DMS114 treated with DMSO at 0.1 percent for 48 hours (cell line): Measurements from ENCODE around the gene NAT14.
"Not testable (repeated sequence)": the region's sequence is repeated elsewhere in the genome, so short reads cannot be mapped to it uniquely, and the experiment has no call there.

Experiments
- DNase-seq: peaks from one replicate; lab custom pipeline; 2025; ENCODE audit not compliant: unreplicated experiment; lab: John Stamatoyannopoulos, UW

The NAT14 gene

DNA sequence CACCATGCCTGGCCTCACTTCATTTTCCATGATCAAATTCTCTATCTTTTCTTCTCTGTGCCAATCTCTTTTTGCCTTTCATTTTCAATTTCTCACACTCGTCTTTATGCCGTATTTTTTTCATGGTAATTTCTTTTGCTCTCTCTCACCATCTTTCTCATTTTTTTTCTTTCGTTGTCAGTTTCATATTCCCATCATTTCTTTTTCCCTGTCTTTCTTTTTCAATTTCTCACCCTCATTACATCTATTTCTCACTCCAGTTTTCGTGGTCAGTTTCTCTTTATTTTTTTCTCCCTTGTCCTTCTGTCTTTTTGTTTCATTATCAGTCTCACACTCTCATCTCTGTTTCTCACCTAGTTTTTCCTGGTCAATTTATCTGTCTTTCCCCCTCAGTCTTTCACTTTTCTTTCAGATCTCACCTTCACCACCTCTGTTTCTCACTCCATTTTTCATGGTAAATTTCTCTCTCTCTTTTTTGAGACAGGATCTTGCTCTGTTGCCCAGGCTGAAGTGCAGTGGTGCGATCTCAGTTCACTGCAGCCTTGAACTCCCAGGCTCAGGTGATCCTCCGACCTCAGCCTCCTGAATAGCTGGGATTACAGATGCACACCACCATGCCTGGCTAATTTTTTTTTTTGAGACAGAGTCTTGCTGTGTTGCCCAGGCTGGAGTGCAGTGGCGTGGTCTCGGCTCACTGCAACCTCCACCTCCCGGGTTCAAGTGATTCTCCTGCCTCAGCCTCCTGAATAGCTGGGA is 17.4 kb downstream of the NAT14 start:
- DNase-seq = no peak

DNA sequence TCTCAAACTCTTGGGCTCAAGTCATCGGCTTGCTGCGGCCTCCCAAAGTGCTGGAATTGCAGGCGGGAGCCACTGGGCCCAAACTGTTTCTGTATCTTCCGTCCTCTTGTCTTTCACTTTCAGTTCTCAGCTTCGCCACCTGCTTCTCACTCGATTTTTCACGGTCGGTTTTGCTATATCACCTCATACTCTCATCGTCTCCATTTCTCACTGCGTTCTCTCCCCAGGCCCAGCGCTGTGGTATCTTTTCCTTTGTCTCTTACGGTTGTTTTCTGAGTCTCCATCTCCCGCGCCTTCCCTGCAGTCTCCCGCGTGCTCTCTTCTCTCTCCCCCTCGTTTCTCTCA is 18.1 kb downstream of the NAT14 start:
- no peak for DNase-seq

DNA sequence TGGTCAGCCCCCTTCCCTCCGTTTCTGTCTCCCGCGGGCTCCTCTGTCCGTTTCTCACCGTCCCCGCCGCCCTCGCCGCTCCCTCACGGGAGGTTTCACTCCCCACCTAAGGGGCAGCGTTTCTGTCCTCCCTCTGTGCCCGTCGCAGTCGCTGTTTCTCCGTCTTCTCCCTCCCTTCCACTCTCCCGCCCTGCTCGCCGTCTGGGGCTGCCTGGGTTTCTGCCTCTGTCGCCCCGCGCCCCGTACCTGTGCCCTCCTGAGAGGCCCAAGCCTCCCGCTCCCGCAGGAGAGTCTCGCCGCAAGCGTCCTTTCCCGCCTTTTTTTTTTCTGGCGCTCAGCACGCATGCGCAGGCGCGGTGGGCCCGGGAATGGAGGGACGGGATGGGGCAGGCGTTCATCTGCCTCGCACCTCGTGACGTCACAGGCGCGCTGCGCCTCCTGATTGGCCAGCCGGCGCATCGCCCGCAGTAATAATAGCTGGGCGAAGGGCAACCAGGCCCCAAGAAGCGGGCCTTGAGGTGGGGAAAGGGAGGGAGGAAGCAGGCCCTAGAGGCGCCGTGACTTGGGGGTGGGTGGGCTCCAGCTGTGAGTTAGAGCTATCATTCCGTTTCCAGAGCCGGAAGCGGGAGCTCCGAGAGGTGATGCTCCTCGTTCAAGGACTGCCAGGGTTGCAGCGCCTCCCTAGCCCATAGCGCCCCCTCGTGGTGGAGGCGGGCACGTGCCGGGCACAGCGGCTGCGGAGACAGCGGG is 18.7 kb downstream of the NAT14 start:
- peak; percentile 29 for DNase-seq

DNA sequence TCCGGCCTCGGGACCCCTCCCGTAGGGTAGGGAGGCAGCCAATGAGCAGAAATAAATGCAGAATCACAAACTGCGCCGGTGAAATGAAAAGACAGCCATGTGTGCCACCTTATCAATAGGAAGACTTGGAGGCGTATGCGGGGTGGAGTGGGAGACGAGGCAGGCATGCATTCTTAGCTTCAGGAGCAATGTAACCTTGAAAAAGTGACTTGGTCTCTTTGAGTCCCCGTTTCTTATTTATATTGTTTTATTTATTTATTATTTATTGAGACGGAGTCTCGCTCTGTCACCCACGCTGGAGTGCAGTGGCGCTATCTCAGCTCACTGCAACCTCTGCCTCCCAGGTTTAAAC is 19.2 kb downstream of the NAT14 start:
- DNase-seq = no peak

DNA sequence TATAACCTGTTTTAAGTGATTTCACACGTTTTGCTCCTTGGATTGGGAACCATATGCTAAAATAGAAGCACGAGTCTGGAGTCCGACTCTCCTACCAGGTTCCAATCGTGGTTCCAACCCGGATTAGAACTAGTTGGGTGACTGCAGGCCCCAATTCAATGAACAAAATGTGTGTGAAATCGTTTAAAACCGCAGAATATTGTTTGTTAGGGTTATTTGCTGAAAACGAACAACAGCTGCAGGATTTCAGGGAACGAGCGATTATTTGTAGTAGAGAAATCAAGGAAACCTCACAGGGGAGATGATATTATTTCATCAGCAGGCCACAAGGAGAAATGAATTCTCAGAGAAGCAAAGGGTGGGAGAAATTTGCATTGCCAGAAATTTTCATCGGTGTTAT is 20.0 kb downstream of the NAT14 start:
- no peak for DNase-seq

- DNase-seq = no peak
Measured at GRCh38 chr19:55508120-55508519, 23.1 kb downstream of the NAT14 start.

DNA sequence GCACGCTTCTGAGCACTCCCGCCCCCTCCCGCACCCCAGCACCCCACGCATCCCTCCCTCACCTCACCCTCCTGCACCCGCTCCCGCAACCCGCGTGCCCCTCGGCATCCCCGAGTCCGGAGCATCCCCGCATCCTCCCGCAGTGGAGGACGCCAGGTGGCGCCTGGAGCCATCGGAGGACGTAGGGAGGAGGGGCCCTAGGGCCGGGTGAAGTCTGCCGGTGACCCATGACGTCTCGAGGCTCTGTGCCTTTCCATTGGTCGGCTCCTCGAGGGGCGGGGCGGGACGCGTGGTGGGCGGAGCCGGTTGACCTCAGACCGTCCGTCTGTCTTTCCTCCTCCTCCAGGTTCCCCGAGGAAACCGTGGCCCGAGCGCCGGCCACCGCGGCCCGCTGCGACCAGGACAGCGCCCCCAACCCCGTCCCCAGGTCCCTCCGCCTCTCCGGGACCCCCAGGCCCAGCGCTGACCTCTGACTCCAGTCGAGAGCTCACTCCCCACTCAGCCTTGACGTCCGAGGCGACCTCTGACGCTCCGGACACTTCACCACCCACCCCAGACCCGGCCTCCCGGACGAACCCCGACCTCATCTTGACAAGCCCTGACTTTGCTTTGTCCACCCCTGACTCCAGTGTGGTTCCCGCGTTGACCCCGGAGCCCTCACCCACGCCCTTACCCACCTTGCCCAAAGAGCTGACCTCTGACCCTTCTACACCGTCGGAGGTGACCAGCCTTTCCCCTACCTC is 32.1 kb downstream of the NAT14 start:
- peak; percentile 88 for DNase-seq

DNA sequence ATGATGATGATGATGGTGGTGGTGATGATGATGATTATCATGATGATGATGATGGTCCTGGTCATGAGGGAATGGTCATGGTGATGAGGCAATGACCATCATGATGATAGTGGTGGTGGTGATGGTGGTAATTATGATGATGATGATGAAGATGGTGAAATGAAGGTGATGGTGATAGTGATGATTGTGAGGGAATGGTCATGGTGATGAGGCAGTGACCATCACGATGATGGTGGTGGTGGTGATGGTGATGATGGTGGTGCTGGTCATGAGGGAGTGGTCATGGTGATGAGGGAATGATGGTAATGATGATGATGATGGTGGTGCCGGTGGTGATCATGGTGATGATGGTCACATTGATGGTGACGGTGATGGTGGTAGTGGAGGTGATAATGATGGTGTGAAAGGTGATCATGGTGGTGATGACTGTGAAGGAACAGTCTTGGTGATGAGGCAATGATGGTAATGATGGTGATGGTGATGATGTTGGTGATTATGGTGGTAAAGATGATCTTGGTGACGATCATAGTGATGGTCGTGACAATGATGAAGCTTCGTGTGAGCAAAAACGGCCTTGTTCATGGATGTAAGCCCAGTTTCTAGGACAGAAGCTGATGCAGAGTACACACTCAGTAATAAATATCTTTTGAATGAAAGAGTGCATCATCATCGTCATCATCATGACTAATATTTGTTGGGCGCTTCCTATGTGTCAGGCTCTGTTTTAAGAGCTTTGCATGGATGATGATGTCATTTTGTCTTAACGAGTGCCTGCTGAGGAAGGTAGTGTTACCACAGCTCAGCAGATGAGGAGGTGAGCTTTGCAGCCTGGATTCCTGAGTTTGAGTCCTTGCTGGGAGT is 34.7 kb downstream of the NAT14 start:
- DNase-seq = no peak

- no peak for DNase-seq
Measured at GRCh38 chr19:55520691-55521292, 35.8 kb downstream of the NAT14 start.

DNA sequence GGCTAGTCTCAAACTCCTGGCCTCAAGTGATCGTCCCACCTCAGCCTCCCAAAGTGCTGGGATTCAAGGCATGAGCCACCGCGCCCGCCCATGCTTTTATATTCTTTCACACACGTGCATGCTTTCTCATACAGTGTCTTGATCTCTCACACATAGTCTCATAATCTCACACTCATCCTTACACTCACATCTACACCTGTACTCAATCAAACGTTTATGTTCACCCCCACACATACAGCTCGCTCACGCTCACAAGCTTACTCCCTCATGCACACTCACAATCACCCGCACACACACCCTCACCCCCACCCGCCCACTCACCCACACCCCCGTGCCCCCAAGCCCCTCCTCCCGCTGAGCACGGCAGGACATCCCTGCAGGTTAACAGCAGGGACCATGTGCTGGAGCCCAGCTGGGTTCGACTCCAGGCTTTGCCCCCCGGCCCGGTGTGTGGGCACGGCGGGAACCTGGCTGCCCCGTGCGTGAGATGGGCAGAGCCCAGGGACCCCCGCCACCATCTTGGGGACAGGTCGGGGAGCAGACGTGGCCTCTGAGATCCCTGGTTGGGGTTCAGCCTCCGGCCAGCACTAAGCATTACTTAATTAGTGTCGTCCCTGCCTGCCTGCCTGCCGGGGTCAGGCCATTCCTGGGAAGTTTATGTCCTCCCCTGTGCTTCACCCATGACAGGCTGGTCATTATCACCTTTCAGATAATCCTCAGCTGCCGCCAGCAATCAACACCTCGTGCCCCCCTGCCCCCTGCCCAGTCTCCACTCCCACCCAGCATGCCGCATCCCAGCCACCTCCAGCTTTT is 40.5 kb downstream of the NAT14 start:
- no peak for DNase-seq

- DNase-seq = no peak
Measured at GRCh38 chr19:55526216-55527196, 41.5 kb downstream of the NAT14 start.

GRCh38 chr19:55527197-55528029 is 42.4 kb downstream of the NAT14 start:
- DNase-seq = no peak

DNA sequence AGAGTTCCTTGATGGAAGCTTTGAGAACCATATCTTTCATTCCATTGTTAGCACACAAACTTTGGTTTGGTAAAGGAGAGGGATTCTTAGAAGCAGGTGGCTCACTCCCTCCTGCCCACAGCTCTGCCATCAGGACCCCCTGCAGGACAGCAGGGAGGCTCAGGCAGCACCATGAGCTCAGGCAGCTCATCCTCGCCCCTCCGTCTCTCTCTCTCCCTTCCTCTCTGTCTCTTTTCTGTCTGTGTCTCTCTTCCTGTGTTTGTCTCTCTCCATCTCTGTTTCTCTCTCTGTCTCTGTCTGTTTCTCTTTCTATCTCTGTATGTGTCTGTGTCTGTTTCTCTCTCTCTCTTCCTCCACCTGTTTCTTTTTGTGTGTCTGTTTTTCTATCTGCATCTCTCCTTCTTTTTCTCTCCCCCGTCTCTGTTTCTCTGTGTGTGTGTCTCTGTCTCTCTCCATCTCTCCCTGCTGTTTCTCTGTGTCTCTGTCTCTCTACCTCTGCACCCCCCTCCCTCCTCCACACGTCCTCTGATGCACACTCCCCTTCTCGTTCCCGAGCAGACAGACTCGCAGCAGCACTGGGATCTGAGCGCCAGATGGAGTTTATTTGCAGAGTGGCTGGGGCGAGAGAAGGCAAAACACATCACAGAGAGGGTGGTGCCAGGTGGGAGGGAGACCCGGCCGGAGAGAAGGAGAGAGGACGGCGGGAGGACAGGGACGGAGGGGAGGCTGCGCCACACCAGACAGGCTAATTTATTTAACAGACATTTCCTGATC is 43.2 kb downstream of the NAT14 start:
- DNase-seq = no peak

DNA sequence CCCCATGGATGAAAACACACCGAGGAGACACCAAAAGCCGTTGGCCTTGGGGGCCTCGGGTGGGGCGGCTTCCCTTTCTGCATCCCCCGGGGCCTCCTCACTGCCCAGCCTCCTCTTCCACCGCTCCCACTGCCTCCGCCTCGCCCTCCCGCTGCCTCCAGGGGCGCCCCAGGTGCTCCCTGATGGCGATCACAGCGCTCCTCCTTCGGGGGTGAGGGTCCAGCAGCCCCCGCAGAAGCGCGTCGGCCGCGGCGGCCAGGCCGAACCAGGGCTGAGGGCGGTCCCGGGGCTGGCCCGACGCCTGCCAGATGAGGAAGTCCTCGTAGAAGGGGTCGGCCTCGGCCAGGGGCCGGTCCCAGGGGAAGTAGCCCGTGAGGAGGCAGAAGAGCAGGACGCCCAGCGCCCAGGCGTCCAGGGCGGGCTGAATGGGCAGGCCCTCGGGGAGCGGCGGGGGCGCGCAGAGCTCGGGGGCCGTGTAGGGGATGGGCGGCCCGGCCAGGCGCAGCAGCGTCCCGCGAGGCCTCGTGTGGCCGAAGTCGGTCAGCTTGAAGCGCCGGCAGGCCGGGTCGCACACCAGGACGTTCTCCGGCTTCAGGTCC is 44.7 kb downstream of the NAT14 start:
- DNase-seq = no peak

DNA sequence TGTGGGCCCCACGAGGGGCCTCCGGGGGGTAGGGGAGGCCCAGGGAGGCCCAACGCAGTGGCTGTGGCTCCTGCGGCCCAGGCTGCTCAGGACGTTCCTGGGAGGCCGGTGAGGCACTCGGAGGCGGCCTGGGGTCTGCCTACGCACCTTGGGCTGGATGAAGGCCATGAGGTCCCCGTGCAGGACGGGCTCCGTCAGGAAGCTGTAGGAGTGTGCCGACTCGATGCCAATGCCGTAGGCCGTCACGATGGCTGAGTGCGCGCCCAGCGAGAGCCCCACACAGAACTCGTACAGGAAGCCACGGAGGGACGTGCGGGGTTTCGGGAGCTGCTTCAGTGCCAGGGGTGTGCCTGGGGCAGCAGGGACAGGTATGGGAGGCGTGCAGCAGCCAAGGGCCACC is 46.0 kb downstream of the NAT14 start:
- no peak for DNase-seq

GRCh38 chr19:55534280-55534679 is 49.3 kb downstream of the NAT14 start:
- not testable (repeated sequence) for DNase-seq
